Ishikawa (cell line): ENCODE results near the gene JOSD1.

Experiments
- CEBPB ChIP-seq: IDR thresholded peaks from 2 replicates; pipeline ENCODE4 v1.6.1; 2012
- CREB1 ChIP-seq: IDR thresholded peaks from 2 replicates; pipeline ENCODE4 v1.6.1; 2012; ENCODE audit warnings: low read depth
- EGR1 ChIP-seq: IDR thresholded peaks from 2 replicates; pipeline ENCODE4 v1.6.1; 2012
- EP300 ChIP-seq: IDR thresholded peaks from 2 replicates; pipeline ENCODE4 v1.6.1; 2012; ENCODE audit warnings: borderline replicate concordance
- FOXM1 ChIP-seq: IDR thresholded peaks from 2 replicates; pipeline ENCODE4 v1.6.1; 2012; ENCODE audit warnings: low read depth, borderline replicate concordance
- MAX ChIP-seq: IDR thresholded peaks from 2 replicates; pipeline ENCODE4 v1.6.1; 2012
- NFIC ChIP-seq: IDR thresholded peaks from 2 replicates; pipeline ENCODE4 v1.6.1; 2012
- RAD21 ChIP-seq: IDR thresholded peaks from 2 replicates; pipeline ENCODE4 v1.6.1; 2012; ENCODE audit warnings: low read depth
- REST ChIP-seq: IDR thresholded peaks from 2 replicates; pipeline ENCODE4 v1.6.1; 2012; ENCODE audit warnings: low read depth, mild to moderate bottlenecking
- TAF1 ChIP-seq: IDR thresholded peaks from 2 replicates; pipeline ENCODE4 v1.6.1; 2012; ENCODE audit warnings: low read depth, mild to moderate bottlenecking
- TCF12 ChIP-seq: IDR thresholded peaks from 2 replicates; pipeline ENCODE4 v1.6.1; 2012; ENCODE audit warnings: low read depth
- TEAD4 ChIP-seq: IDR thresholded peaks from 2 replicates; pipeline ENCODE4 v1.6.1; 2012
- YY1 ChIP-seq: IDR thresholded peaks from 2 replicates; pipeline ENCODE4 v1.6.1; 2012; ENCODE audit warnings: low read depth
- ZBTB7A ChIP-seq: IDR thresholded peaks from 2 replicates; pipeline ENCODE4 v1.6.1; 2012; ENCODE audit warnings: low read depth
- TF ChIP-seq, protein P1 (sequence below): IDR thresholded peaks from 2 replicates; pipeline ENCODE4 v1.6.1; 2012

JOSD1 gene

DNA sequence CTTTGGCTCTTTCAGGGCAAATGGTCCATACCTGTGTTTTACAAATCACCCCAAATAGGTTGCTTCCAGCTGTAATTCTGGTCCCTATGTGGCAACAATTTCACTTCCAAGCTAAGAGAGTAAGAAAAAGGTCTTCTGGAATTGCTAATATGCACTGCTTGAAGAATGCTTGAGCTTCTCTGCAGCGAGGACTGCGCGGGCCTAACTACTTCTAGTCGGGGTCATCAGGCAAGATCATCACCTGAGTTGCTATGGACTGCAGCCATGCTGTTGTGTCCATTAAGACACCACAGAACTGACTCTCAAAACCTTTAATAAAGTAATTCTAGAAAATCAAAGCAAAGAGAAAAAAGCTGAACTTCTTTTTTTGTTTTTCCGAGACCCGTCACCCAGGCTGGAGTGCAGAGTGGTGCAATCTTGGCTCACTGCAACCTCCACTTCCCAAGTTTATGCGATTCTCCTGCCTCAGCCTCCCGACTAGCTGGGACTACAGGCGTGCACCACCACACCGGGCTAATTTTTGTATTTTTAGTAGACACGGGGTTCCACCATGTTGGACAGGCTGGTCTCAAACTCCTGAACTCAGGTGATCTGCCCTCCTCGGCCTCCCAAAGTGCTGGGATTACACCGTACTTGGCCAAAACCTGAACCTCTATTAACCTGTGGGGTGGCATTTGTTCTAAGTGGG is 2.2 kb downstream of the JOSD1 start:
- TF ChIP-seq, protein P1, sequence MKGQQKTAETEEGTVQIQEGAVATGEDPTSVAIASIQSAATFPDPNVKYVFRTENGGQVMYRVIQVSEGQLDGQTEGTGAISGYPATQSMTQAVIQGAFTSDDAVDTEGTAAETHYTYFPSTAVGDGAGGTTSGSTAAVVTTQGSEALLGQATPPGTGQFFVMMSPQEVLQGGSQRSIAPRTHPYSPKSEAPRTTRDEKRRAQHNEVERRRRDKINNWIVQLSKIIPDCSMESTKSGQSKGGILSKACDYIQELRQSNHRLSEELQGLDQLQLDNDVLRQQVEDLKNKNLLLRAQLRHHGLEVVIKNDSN = no peak
- TF ChIP-seq TEAD4 (no peak), CEBPB (no peak), TCF12 (no peak)

- TF ChIP-seq MAX (no peak), REST (no peak), YY1 (no peak), ZBTB7A (no peak), RAD21 (no peak), EP300 (no peak), TAF1 (no peak), FOXM1 (no peak)
- TF ChIP-seq, protein P1 = no peak
These were observed 3.2 kb downstream of the JOSD1 start for GRCh38 chr22:38697425-38698089.

DNA sequence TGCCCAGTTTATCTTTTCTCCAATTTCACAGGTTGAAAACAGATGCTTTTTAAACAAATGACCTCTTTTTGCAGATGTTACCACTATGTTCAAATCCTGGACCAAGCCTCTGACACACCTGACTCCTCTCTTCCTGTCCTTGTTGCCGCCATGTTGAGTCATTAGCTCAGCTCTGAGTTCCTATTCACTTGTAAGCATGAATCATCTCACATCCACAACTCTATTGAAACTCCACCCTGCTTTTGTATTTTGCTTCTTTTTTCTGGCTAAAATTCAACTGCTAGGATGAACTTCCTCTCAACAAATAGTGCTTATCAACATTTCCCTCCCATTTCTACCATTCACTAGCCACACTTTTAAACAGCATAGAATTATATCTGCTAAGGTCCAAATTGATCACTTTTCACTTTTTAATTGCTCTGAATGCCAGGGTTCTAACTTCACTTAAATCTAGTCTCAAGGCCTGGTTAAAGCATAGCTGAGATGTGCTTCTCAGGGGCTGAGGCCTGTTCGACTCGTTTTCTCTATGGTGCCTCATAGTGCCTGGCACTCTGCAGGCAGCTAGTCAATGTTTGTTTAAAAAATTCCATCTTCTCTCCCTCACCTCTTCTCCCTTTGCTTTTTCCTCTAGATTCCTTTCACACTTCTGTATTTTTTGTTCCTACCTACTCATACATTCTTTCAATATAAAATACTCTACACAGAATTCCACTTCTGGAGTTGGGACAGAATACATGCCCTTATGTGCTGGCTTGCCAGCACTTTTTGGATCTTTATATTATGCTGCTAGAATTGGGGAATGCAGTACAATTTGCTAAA is 3.9 kb downstream of the JOSD1 start:
- TF ChIP-seq CEBPB (no peak), NFIC (no peak), CREB1 (no peak), ZBTB7A (no peak), EP300 (no peak), TEAD4 (no peak), FOXM1 (no peak), REST (no peak), TCF12 (no peak), MAX (no peak), YY1 (no peak), TAF1 (no peak)
- TF ChIP-seq, protein P1 = no peak

GRCh38 chr22:38694940-38695339 is 5.8 kb downstream of the JOSD1 start:
- TF ChIP-seq CREB1 (no peak), EP300 (no peak), YY1 (no peak), RAD21 (no peak), TEAD4 (no peak), FOXM1 (no peak), REST (no peak), ZBTB7A (no peak), MAX (no peak), EGR1 (no peak), TCF12 (no peak), NFIC (no peak), CEBPB (no peak), TAF1 (no peak)
- TF ChIP-seq, protein P1 = no peak
